Measurements from ENCODE around the gene OPCML. TPM values are rescaled to one million over a fixed set of nuclear protein-coding genes. Genes with fewer than 3 reads are reported as not detected.

Gene OPCML
- total and polyA plus RNA-seq, 2 donors from 2014 or later = 0.77 to 1.1 TPM

DNA sequence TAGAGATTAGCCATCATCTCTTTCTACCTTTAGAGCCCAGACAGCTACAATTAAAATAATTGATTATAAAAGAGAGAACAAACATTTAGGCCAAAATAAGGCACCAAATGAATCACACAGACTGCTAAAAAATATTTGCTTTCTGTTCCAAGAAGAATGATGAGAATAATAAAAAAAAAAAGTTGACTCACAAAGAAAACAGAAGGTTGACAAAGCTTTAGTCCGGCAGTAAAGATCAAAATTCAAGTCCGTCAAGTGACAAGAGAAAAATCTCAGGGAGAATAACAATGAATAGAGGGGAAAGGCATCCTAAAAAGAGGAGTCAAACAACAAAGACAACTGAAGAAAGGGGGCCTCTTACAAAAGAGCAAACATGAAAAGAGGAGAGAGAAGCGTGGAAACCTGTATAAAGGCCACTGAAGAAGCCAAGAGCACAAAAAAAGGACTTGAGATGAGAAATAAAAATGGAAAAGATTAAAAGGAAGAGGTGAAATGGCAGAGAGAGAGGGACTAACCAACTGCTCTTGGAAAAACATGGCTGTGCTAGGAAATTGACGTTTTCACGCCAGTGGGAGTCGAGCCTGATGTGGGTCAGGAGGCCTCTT is 910.2 kb downstream of the OPCML start:
- H3K4me1 ChIP-seq (ENCODE audit: control insufficient read depth in 2 of 3, insufficient read depth in 2 of 3, low read depth in 1 of 3, low read length in 3 of 3) = no peaks in the 10 kb centered on the region
- H3K4me3 ChIP-seq (ENCODE audit: low read length in 3 of 3) = no peak overlapping the region
- FAIRE-seq (no peak), DNase-seq (no peak)
- H3K27ac ChIP-seq (ENCODE audit: low read depth in 2 of 2, low read length in 2 of 2) = no peak overlapping the region
- H3K9ac ChIP-seq (ENCODE audit: low read length in 3 of 3) = no peak overlapping the region
- no peaks in the 10 kb centered on the region for H3K36me3 ChIP-seq (ENCODE audit: control insufficient read depth in 2 of 3, insufficient read depth in 3 of 3, low read length in 3 of 3)
- TF ChIP-seq, protein P1, sequence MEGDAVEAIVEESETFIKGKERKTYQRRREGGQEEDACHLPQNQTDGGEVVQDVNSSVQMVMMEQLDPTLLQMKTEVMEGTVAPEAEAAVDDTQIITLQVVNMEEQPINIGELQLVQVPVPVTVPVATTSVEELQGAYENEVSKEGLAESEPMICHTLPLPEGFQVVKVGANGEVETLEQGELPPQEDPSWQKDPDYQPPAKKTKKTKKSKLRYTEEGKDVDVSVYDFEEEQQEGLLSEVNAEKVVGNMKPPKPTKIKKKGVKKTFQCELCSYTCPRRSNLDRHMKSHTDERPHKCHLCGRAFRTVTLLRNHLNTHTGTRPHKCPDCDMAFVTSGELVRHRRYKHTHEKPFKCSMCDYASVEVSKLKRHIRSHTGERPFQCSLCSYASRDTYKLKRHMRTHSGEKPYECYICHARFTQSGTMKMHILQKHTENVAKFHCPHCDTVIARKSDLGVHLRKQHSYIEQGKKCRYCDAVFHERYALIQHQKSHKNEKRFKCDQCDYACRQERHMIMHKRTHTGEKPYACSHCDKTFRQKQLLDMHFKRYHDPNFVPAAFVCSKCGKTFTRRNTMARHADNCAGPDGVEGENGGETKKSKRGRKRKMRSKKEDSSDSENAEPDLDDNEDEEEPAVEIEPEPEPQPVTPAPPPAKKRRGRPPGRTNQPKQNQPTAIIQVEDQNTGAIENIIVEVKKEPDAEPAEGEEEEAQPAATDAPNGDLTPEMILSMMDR (IDR thresholded peaks at IDR 0.05; ENCODE audit: borderline replicate concordance, extremely low read depth, insufficient read depth) = no peak
- no peaks in the 10 kb centered on the region for H3K27me3 ChIP-seq (ENCODE audit: control insufficient read depth, insufficient read depth, low read length)
- intact Hi-C loops (cut with DNase I) = no loop called here
- no peaks in the 10 kb centered on the region for H3K9me3 ChIP-seq (ENCODE audit: control insufficient read depth in 2 of 3, insufficient read depth in 1 of 3, low read length in 3 of 3)

DNA sequence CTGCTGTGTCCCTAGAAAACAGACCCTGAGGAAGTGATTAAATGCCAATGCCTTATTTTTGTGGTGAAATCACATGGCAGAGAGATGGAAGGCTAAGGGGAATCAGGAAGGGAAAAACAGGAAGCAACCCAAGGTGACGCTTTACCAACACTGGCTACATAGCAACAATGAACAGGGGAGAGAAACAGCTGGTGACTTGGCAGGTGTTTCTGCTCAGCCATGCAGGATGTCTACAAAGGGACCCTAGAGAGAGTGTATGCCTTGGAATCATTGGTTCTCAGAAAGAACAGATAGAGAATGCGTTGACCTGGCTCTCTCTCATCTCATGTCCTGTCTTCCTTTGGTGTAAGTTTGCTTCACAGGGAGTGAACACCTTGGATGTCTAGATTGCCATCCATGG is 911.9 kb downstream of the OPCML start:
- TF ChIP-seq, protein P1 (IDR thresholded peaks at IDR 0.05; ENCODE audit: borderline replicate concordance, extremely low read depth, insufficient read depth) = no peak
- H3K9me3 ChIP-seq (ENCODE audit: control insufficient read depth in 2 of 3, insufficient read depth in 1 of 3, low read length in 3 of 3) = no peaks in the 10 kb centered on the region
- intact Hi-C loops (cut with DNase I) = no loop called here
- H3K4me3 ChIP-seq (ENCODE audit: low read length in 3 of 3) = no peak overlapping the region
- H3K27ac ChIP-seq (ENCODE audit: low read depth in 2 of 2, low read length in 2 of 2) = no peak overlapping the region
- FAIRE-seq (no peak), DNase-seq (no peak)
- H3K4me1 ChIP-seq (ENCODE audit: control insufficient read depth in 2 of 3, insufficient read depth in 2 of 3, low read depth in 1 of 3, low read length in 3 of 3) = no peaks in the 10 kb centered on the region
- H3K36me3 ChIP-seq (ENCODE audit: control insufficient read depth in 2 of 3, insufficient read depth in 3 of 3, low read length in 3 of 3) = no peaks in the 10 kb centered on the region
- H3K9ac ChIP-seq (ENCODE audit: low read length in 3 of 3) = no peak overlapping the region
- no peaks in the 10 kb centered on the region for H3K27me3 ChIP-seq (ENCODE audit: control insufficient read depth, insufficient read depth, low read length)

- Histone ChIP-seq H3K27me3 (ENCODE audit: control insufficient read depth, insufficient read depth, low read length) (no peaks in the 10 kb centered on the region), H3K9ac (ENCODE audit: low read length in 3 of 3) (no peak overlapping the region), H3K9me3 (ENCODE audit: control insufficient read depth in 2 of 3, insufficient read depth in 1 of 3, low read length in 3 of 3) (no peaks in the 10 kb centered on the region), H3K4me3 (ENCODE audit: low read length in 3 of 3) (no peak overlapping the region), H3K36me3 (ENCODE audit: control insufficient read depth in 2 of 3, insufficient read depth in 3 of 3, low read length in 3 of 3) (no peaks in the 10 kb centered on the region), H3K27ac (ENCODE audit: low read depth in 2 of 2, low read length in 2 of 2) (no peak overlapping the region), H3K4me1 (ENCODE audit: control insufficient read depth in 2 of 3, insufficient read depth in 2 of 3, low read depth in 1 of 3, low read length in 3 of 3) (no peaks in the 10 kb centered on the region)
- TF ChIP-seq, protein P1 (IDR thresholded peaks at IDR 0.05; ENCODE audit: borderline replicate concordance, extremely low read depth, insufficient read depth) = no peak
- DNase-seq (no peak), FAIRE-seq (no peak)
- intact Hi-C loops (cut with DNase I) = no loop called here
These were observed 921.5 kb downstream of the OPCML start for GRCh38 chr11:132610791-132611190.

DNA sequence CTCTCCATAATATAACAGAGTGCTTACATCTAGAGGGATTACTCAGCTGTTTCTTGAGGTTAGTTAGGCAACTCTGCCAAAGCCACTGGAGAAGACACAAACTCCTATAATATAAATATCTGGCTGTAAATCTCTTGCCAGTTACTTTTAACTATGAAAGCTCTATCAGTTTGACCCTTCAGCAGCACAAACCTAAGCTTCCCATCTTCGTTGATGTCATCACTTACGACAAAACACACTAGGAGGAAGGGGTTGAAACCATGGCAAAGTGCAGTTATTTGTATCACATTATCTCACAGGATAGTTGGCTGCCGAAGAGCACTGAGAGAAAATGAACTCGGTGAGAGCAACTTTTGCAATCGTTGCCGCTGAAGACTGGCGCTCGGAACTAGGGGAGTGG is 922.1 kb downstream of the OPCML start:
- Histone ChIP-seq H3K9me3 (ENCODE audit: control insufficient read depth in 2 of 3, insufficient read depth in 1 of 3, low read length in 3 of 3) (no peaks in the 10 kb centered on the region), H3K27ac (ENCODE audit: low read depth in 2 of 2, low read length in 2 of 2) (no peak overlapping the region), H3K36me3 (ENCODE audit: control insufficient read depth in 2 of 3, insufficient read depth in 3 of 3, low read length in 3 of 3) (no peaks in the 10 kb centered on the region), H3K9ac (ENCODE audit: low read length in 3 of 3) (no peak overlapping the region), H3K27me3 (ENCODE audit: control insufficient read depth, insufficient read depth, low read length) (no peaks in the 10 kb centered on the region), H3K4me1 (ENCODE audit: control insufficient read depth in 2 of 3, insufficient read depth in 2 of 3, low read depth in 1 of 3, low read length in 3 of 3) (no peaks in the 10 kb centered on the region), H3K4me3 (ENCODE audit: low read length in 3 of 3) (no peak overlapping the region)
- TF ChIP-seq, protein P1 (IDR thresholded peaks at IDR 0.05; ENCODE audit: borderline replicate concordance, extremely low read depth, insufficient read depth) = no peak
- intact Hi-C loops (cut with DNase I) = no loop called here
- no peak for FAIRE-seq
- no peak for DNase-seq

All from kidney (tissue), 14 donors.